DOHH2 (cell line): Measurements from ENCODE around the gene GADD45A.
A peak's percentile ranks its signal among the peaks of the same experiment; 100 is the strongest.

ENCODE experiments used
- H3F3A ChIP-seq: fragments of 200-600 bp; sonication (generic), shearing (Covaris generic); 2 replicates; pipeline ENCODE4 v1.6.0; 2016; ENCODE audit warnings: antibody characterized with exemption, mild to moderate bottlenecking; ENCODE audit not compliant: control insufficient read depth, insufficient read depth
- H3K27ac ChIP-seq: fragments of 200-600 bp; sonication (generic); 2 replicates; pipeline ENCODE4 v1.5.1; 2014; ENCODE audit warnings: low read depth, mild to moderate bottlenecking, low read length, moderate library complexity
- H3K27me3 ChIP-seq: fragments of 200-600 bp; sonication (generic); 2 replicates; pipeline ENCODE4 v1.6.1; 2014; ENCODE audit warnings: mild to moderate bottlenecking, low read length, mixed read lengths; ENCODE audit not compliant: control insufficient read depth
- H3K36me3 ChIP-seq: fragments of 200-600 bp; sonication (generic); 2 replicates; pipeline ENCODE4 v1.6.1; 2014; ENCODE audit warnings: mild to moderate bottlenecking, low read length, moderate library complexity, mixed read lengths; ENCODE audit not compliant: control insufficient read depth
- H3K4me1 ChIP-seq: fragments of 200-600 bp; sonication (generic); 2 replicates; pipeline ENCODE4 v1.6.1; 2014; ENCODE audit warnings: mild to moderate bottlenecking, low read length, mixed read lengths; ENCODE audit not compliant: control insufficient read depth
- H3K4me2 ChIP-seq: fragments of 200-600 bp; sonication (generic); 2 replicates; pipeline ENCODE4 v1.6.0; 2014; ENCODE audit warnings: mild to moderate bottlenecking, low read length, moderate library complexity
- H3K4me3 ChIP-seq: fragments of 200-600 bp; sonication (generic); 2 replicates; pipeline ENCODE4 v1.5.1; 2014; ENCODE audit warnings: mild to moderate bottlenecking, low read length, mixed read lengths
- H3K79me2 ChIP-seq: fragments of 200-600 bp; sonication (generic); 2 replicates; pipeline ENCODE4 v1.6.1; 2014; ENCODE audit warnings: mild to moderate bottlenecking, low read length, mixed read lengths; ENCODE audit not compliant: control insufficient read depth
- H3K9me2 ChIP-seq: fragments of 200-600 bp; sonication (generic); replicated peaks from 2 replicates; pipeline ENCODE4 v1.6.1; 2014; ENCODE audit warnings: mild to moderate bottlenecking, low read length, mixed read lengths; ENCODE audit not compliant: control insufficient read depth
- H3K9me3 ChIP-seq: fragments of 200-600 bp; sonication (generic); 2 replicates; pipeline ENCODE4 v1.6.1; 2014; ENCODE audit warnings: antibody characterized with exemption, low read length, mixed read lengths; ENCODE audit not compliant: control insufficient read depth, insufficient read depth
- H4K20me1 ChIP-seq: fragments of 200-600 bp; sonication (generic); 2 replicates; pipeline ENCODE4 v1.6.0; 2014; ENCODE audit warnings: low read depth, mild to moderate bottlenecking, antibody characterized with exemption, low read length, moderate library complexity; ENCODE audit not compliant: control insufficient read depth, insufficient read depth
- EZH2phosphoT487 ChIP-seq: fragments of 200-600 bp; sonication (generic); IDR thresholded peaks from 2 replicates; pipeline ENCODE4 v1.6.1; 2017; ENCODE audit warnings: borderline replicate concordance, mild to moderate bottlenecking, antibody characterized with exemption, low read length, moderate library complexity, mixed read lengths
- TF ChIP-seq, protein P1 (sequence below): fragments of 200-600 bp; sonication (generic); IDR thresholded peaks from one replicate; pipeline ENCODE4 v1.5.1; 2014; ENCODE audit warnings: antibody characterized with exemption, mild to moderate bottlenecking, low read depth, low read length; ENCODE audit not compliant: poor library complexity, severe bottlenecking

Gene GADD45A, protein sequence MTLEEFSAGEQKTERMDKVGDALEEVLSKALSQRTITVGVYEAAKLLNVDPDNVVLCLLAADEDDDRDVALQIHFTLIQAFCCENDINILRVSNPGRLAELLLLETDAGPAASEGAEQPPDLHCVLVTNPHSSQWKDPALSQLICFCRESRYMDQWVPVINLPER

DNA sequence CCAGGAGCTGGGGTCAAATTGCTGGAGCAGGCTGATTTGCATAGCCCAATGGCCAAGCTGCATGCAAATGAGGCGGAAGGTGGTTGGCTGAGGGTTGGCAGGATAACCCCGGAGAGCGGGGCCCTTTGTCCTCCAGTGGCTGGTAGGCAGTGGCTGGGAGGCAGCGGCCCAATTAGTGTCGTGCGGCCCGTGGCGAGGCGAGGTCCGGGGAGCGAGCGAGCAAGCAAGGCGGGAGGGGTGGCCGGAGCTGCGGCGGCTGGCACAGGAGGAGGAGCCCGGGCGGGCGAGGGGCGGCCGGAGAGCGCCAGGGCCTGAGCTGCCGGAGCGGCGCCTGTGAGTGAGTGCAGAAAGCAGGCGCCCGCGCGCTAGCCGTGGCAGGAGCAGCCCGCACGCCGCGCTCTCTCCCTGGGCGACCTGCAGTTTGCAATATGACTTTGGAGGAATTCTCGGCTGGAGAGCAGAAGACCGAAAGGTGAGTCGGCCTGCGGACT, at the start of gene GADD45A:
Gene GADD45A (plus strand): TSS at position 135 of the 491 bp plus-strand sequence. CDS start 294 bp downstream, at position 429.
- peaks cover 23% of the 10 kb centered on the region for H3K79me2 ChIP-seq
- H3K4me3 ChIP-seq: peak within 1 kb of the TSS; percentile 77
- no peaks in the 10 kb centered on the region for H3K9me2 ChIP-seq

DNA sequence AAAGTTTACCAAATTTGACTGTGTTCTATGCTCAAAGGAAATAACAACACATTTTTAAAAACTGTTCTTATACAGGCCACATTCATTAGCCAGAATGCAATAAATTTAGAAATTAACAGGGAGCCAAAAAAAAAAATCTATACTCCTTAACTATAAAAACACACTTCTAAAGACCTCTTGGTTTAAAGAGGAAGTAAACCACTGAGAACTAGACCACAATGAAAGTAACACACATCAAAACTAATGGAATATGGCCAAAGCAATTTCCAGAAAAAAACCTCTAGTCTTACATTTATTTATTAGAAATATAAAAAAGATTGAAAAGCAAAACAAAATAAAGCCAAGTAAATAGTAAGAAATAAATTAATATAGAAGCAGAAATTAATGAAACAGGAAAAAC, 48.9 kb upstream of the GADD45A start:
- Histone ChIP-seq H3F3A (no peaks in the 10 kb centered on the region), H3K4me3 (no peak overlapping the region), H3K4me1 (0 out of 2 replicates have a peak, but pooled peaks cover 2% of the 10 kb centered on the region), H3K4me2 (no peak overlapping the region), H3K9me3 (no peaks in the 10 kb centered on the region), H3K36me3 (no peaks in the 10 kb centered on the region), H3K9me2 (no peaks in the 10 kb centered on the region), H3K27me3 (no peaks in the 10 kb centered on the region), H4K20me1 (no peaks in the 10 kb centered on the region), H3K79me2 (no peaks in the 10 kb centered on the region), H3K27ac (no peak overlapping the region)
- TF ChIP-seq, protein P1, sequence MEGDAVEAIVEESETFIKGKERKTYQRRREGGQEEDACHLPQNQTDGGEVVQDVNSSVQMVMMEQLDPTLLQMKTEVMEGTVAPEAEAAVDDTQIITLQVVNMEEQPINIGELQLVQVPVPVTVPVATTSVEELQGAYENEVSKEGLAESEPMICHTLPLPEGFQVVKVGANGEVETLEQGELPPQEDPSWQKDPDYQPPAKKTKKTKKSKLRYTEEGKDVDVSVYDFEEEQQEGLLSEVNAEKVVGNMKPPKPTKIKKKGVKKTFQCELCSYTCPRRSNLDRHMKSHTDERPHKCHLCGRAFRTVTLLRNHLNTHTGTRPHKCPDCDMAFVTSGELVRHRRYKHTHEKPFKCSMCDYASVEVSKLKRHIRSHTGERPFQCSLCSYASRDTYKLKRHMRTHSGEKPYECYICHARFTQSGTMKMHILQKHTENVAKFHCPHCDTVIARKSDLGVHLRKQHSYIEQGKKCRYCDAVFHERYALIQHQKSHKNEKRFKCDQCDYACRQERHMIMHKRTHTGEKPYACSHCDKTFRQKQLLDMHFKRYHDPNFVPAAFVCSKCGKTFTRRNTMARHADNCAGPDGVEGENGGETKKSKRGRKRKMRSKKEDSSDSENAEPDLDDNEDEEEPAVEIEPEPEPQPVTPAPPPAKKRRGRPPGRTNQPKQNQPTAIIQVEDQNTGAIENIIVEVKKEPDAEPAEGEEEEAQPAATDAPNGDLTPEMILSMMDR: no peak
- TF ChIP-seq EZH2phosphoT487: no peak

More for the DNA sequence above, at the start of gene GADD45A:
- H4K20me1 ChIP-seq: peaks cover 8% of the 10 kb centered on the region; the same call in 1 of the 2 replicates
- peaks cover 39% of the 10 kb centered on the region for H3K36me3 ChIP-seq
- no peaks in the 10 kb centered on the region for H3K9me3 ChIP-seq
- peak within 1 kb of the TSS; percentile 86 for H3K4me2 ChIP-seq
- TF ChIP-seq, protein P1: no peak
- TF ChIP-seq EZH2phosphoT487: no peak
- peak within 1 kb of the TSS; percentile 46 for H3K27ac ChIP-seq
- peaks cover 15% of the 10 kb centered on the region; the same call in 1 of the 2 replicates for H3F3A ChIP-seq
- H3K4me1 ChIP-seq: peaks cover 17% of the 10 kb centered on the region
- no peaks in the 10 kb centered on the region for H3K27me3 ChIP-seq

DNA sequence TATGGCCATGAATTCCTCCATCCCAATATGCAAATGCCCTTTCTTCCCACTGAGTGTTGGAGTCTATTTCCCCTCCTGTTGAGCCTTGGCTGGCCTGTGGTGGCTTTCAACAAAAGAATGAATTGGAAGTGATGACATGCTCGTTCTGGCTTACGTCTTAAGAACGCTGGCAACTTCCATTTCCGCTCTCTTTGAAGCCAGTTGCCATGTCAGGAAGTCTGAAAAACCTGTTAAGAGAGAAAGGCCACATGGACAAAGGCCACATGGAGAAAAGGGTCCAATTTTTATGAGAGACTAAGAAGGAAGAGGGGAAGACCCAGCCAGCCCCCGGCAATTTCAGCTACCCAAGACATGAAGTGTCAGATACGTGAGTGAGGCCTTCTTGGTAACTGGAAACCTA, 45.6 kb upstream of the GADD45A start:
- Histone ChIP-seq H3K9me2 (no peaks in the 10 kb centered on the region), H3K27me3 (no peaks in the 10 kb centered on the region), H3K27ac (no peak overlapping the region), H3K9me3 (no peaks in the 10 kb centered on the region), H3K36me3 (no peaks in the 10 kb centered on the region), H4K20me1 (no peaks in the 10 kb centered on the region), H3K79me2 (no peaks in the 10 kb centered on the region), H3K4me2 (no peak overlapping the region), H3K4me3 (no peak overlapping the region), H3K4me1 (0 out of 2 replicates have a peak, but pooled peaks cover 2% of the 10 kb centered on the region), H3F3A (no peaks in the 10 kb centered on the region)
- no peak for TF ChIP-seq EZH2phosphoT487
- TF ChIP-seq, protein P1: no peak
